Measurements from ENCODE around the gene LATS2.
A peak's percentile ranks its signal among the peaks of the same experiment; 100 is the strongest.

LATS2 gene

GRCh38 chr13:21015284-21015683 lies 46.1 kb downstream of the LATS2 start:
- no peak for DNase-seq (ENCODE audit: low spot score)

- DNase-seq (ENCODE audit: low spot score): peak; percentile 65
Observed at GRCh38 chr13:21014502-21015170, 46.8 kb downstream of the LATS2 start.

- no peak for DNase-seq (ENCODE audit: low spot score)
Observed at GRCh38 chr13:21014139-21014501, 47.3 kb downstream of the LATS2 start.

GRCh38 chr13:21013682-21014038 lies 47.7 kb downstream of the LATS2 start:
- DNase-seq (ENCODE audit: low spot score): no peak

- DNase-seq (ENCODE audit: low spot score): no peak
Observed at GRCh38 chr13:21012841-21013681, 48.3 kb downstream of the LATS2 start.

- no peak for DNase-seq (ENCODE audit: low spot score)
Observed at GRCh38 chr13:21012211-21012610, 49.2 kb downstream of the LATS2 start.

DNA sequence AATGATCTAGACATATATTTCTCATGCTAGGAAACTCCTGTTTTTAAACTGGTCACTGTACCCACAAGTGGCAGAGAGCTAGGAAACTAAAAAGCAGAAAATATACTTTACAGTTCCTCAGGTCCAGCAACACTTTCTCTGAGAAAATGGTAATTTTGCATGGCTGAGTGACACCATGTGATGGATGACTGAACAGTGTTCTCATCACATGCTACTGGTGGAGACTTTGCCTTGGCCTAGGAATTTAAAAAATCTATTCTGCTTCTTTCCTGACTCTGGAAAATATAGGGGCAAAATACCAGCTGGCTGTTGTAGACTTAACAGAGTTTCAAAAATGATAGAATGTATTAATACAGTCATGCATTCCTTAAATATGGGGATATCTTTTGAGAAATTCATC lies 50.0 kb downstream of the LATS2 start:
- peak; percentile 27 for DNase-seq (ENCODE audit: low spot score)

GRCh38 chr13:21010621-21011020 lies 50.8 kb downstream of the LATS2 start:
- peak; percentile 24 for DNase-seq (ENCODE audit: low spot score)

DNA sequence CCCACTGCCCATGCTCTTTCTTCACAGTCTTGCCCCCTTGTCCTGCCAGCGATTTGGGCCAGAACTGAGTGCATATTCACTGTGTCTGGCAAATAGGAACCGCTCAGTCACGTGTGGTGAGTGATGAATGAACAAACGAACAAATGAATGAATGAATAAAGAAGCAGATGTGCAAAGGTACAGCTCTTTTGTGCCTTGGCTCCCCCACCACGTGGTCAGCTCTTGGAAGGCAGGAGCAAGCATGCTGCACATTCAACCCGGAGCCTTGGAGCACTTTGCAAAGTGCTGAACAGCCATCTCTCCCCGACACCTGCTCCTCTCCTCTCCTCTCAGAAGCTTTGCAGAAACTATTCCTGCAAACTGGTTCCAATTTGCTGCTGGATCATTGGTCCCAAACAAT lies 52.4 kb downstream of the LATS2 start:
- DNase-seq (ENCODE audit: low spot score): no peak

GRCh38 chr13:21008026-21008425 lies 53.4 kb downstream of the LATS2 start:
- no peak for DNase-seq (ENCODE audit: low spot score)

- no peak for DNase-seq (ENCODE audit: low spot score)
Observed at GRCh38 chr13:21006141-21007005, 55.0 kb downstream of the LATS2 start.

DNA sequence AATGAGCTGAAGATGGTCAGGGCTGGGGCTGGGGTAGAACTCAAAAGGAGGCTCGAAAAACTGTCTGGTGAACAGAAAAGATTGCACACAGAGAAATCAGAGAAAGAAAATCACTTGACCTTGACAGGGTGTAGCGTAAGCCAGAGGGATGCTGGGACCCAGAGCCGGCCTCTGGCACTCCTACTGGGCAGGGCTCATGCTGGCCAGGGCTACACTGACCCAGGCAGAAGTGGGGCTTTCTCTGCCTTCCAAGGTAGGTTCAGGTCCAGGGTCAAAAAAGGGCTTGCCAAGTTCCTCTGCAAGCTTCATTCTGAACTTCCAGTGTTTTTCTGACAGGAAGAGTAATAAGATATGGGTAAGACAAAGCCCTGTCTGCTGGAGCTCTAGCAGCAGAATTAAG lies 56.2 kb downstream of the LATS2 start:
- DNase-seq (ENCODE audit: low spot score): no peak

- DNase-seq (ENCODE audit: low spot score): no peak
Observed at GRCh38 chr13:21001471-21001870, 59.9 kb downstream of the LATS2 start.

DNA sequence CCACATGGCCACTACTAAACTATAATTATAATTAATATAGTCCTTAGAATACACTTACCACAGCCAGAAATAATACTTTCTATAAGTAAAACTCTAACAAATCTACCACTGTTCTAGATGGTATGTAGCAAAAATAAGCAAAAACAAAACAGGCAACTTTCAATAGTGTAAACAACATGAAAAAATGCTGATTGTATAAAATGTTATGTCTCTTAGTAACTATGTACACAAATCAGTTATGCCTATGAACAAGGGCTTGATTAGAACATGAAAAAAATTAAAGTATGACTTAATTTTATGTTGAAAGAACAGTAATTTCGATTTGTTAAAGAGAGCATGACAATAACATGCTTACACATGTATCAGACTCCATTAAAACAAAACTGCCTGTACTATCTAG lies 60.7 kb downstream of the LATS2 start:
- no peak for DNase-seq (ENCODE audit: low spot score)

DNA sequence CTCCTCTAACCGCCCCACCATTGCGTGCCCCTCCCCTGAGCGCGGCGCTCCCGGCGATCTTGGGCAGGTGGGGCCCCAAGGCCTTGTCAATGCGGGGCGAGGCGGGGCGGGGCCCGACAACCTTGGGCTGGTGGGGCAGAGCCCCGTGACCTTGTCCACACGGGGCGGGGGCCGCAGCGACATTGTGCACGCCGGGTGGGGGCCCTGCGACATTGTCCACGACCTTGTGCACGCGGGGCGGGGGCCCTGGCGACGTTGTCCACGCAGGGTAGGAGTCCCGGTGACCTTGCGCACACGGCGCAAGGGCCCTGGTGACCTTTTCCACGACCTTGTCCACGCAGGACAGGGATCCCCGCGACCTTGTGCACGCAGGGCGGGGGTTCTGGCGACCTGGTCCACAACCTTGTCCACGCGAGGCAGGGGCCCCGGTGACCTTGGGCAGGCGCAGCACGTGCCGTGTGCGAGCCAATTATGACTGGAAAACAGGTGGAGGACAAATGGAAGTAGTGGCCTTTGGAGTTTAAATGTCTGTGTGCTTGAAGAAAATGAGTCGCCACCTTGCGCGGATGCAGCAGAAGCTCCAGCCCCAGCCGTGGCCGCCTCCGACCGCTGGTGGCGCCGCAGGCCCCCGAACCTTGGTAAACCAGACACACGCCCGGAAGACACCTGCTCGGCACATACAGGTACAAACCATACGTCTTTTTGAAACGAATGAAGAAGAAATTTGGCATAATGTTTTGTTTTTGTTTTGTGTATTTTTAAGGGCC lies 62.6 kb downstream of the LATS2 start:
- no peak for DNase-seq (ENCODE audit: low spot score)

GRCh38 chr13:20997301-20998161 lies 63.9 kb downstream of the LATS2 start:
- DNase-seq (ENCODE audit: low spot score): peak; percentile 94

DNA sequence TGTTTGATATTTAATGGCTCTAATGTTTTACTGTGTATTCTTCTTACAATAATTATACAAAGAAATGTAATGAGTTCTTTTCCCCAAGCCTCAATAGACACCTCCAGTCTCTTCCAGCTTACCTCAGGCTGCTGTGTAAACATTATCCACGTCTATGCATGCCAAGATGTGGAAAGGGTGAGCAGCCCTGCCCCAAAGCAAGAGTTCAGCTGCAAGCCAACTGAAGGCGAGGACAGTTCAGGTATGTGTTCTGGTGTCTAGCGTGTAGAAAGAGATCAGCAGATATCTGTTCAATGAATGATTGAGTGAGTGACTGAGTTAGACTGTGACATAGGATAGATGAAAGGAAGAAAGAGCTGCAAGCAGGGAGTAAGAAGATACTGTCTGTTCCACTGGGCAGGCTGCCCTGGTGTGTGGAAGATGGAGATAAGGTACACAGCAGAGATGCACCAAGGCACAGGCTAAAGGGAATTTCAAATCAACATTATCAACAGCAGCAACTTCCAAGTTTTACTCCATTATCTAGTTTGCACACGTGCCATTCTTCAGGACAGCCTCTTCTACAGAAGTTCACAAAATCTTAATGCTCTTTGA lies 66.0 kb downstream of the LATS2 start:
- no peak for DNase-seq (ENCODE audit: low spot score)

DNA sequence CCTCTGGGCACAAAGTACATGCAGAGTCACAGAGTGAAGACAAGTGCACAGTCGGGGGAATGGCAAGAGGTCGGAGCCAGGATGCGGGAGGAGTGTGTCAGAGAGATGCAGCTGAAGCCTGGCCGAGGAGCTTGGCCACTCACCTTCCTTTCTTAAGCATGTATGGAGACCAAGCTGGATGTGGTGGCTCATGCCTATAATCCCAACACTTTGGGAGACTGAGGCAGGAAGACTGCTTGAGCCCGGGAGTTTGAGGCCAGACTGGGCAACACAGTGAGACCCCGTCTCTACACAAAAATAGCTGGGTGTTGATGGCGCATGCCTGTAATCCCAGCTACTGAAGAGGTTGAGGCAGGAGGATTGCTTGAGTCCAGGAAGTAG lies 67.0 kb downstream of the LATS2 start:
- no peak for DNase-seq (ENCODE audit: low spot score)

DNA sequence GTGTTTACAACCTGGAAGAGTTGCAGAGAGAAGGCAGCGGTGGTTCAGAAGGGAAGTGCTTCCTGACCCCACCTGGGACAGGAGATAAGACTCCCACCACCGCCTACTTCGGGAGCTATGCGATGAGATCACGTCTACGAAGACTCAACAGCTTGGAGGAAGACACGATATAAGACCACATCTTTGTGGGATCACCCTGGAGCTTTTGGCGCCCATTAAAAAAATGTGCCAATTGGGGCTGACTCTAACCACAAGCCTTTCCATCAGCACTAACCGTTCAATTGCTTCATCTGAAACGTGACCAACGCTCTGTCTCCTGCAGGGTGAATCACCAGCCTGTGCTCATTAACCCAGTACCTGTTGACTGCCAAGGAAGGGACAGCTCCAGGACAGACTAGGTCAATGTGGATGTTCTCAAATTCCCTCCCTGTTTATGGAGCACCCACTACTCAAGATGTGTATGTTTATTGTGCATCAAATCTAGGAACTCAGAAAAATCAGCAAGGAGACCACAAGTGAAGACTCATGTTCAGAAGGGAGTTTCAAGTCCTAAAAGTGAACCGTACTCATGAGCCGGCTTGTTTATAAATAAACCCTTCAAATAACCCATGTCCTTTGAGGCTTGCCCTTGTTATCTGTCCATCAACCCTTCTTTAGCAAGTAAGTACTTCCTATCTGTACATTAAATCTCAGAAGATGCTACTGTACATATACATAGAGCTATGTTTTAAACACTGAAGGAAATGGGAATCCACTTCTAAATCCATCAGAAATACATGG lies 67.5 kb downstream of the LATS2 start:
- DNase-seq (ENCODE audit: low spot score): peak; percentile 61

GRCh38 chr13:20993211-20993610 lies 68.2 kb downstream of the LATS2 start:
- DNase-seq (ENCODE audit: low spot score): no peak

Data from AG08395 (cell line).